PC-3 (cell line): ENCODE results near the gene KIF11.

Experiments used
- CTCF ChIP-seq: fragments of 300-600 bp; sonication (generic); conservative IDR thresholded peaks from 2 replicates; pipeline ENCODE4 v1.5.1; 2017; ENCODE audit warnings: antibody characterized with exemption, low read depth, mild to moderate bottlenecking, low read length
- EZH2 ChIP-seq: fragments of 300-600 bp; sonication (generic); IDR thresholded peaks from one replicate; pipeline ENCODE4 v1.6.1; 2017; ENCODE audit warnings: antibody characterized with exemption, mild to moderate bottlenecking, low read length; ENCODE audit not compliant: unreplicated experiment

- no peak for TF ChIP-seq CTCF
- no peak for TF ChIP-seq EZH2
These were observed 84.8 kb downstream of the KIF11 start for GRCh38 chr10:92677708-92678107.
